IPS-NIHi11 (cell line): ENCODE data around the gene NTF3.
"Not testable (repeated sequence)": the region's sequence is repeated elsewhere in the genome, so short reads cannot be mapped to it uniquely, and the experiment has no call there.

Experiments used
- DNase-seq: peaks from one replicate; pipeline ENCODE4 v3.0.0; 2012; ENCODE audit warnings: mixed read lengths, low spot score

Gene NTF3

DNA sequence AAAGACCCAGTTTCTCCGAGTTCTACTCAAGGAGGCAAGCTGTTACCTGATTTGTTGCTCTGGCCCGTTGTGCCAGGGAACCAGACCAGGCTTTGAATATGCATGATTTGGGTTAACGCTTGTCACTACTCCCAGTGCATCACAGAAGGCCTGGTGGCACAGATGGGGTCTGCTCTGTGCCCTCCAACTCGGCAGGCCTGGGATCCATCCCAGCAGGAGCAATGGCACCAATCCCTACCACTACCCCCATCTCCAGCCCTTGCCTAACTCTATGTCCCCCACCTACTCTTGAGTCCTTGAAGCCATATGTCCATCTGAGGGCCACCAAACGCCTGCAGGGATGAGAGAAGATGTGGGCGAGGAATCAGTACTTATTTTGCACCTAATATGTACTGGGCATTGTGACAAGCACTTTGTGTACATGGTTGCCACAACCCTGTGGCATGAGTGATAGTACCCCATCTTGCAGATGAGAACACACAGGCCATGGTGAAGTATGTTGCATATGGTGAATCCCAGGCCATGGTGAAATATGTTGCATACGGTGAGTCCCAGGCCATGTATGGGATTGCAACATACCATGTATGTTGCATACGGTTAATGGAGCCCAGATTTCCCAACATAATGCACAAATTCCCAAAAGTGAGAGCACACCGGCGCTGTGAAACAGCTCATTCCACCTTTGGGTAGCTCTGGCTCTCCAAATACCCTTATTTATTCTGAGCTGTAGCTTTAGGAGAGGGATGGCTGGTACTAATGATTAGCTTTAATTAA lies 102.7 kb downstream of the NTF3 start:
- no peak for DNase-seq

GRCh38 chr12:5535541-5535940 lies 103.6 kb downstream of the NTF3 start:
- DNase-seq = no peak

DNA sequence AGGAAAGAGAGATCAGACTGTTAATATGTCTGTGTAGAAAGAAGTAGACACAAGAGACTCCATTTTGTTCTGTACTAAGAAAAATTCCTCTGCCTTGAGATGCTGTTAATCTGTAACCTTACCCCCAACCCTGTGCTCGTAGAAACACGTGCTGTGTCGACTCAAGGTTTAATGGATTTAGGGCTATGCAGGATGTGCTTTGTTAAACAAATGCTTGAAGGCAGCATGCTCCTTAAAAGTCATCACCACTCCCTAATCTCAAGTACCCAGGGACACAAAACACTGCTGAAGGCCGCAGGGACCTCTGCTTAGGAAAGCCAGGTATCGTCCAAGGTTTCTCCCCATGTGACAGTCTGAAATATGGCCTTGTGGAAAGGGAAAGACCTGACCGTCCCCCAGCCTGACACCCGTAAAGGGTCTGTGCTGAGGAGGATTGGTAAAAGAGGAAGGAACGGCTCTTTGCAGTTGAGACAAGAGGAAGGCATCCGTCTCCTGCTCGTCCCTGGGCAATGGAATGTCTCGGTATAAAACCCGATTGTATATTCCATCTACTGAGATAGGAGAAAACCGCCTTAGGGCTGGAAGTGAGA lies 105.2 kb downstream of the NTF3 start:
- DNase-seq = not testable (repeated sequence)

- no peak for DNase-seq
These were observed 105.9 kb downstream of the NTF3 start for GRCh38 chr12:5537771-5538170.
